CD14-positive monocyte (primary cell): ENCODE results near the gene SYNE2. TPM values are rescaled to one million over a fixed set of nuclear protein-coding genes. Genes with fewer than 3 reads are reported as not detected.

ENCODE experiments used
- DNase-seq, 3 donors: peaks; one replicate each; pipeline ENCODE4 v3.0.0-alpha.2; 2011 to 2022
- H2AFZ ChIP-seq: 2 replicates; pipeline ENCODE4 v1.6.0; 2012; ENCODE audit warnings: mild to moderate bottlenecking, low read depth, low read length, inconsistent platforms; ENCODE audit not compliant: insufficient read depth, poor library complexity, severe bottlenecking
- H3K27ac ChIP-seq, 2 donors: 1 replicate in 1 of 2; 2 replicates in 1 of 2; pipeline ENCODE4 v1.5.1; 2012 to 2013; ENCODE audit warnings: low read length in 2 of 2, control low read depth in 1 of 2, inconsistent platforms in 1 of 2, low read depth in 1 of 2, mild to moderate bottlenecking in 1 of 2
- H3K27me3 ChIP-seq, 2 donors: one replicate each; pipeline versions ENCODE4 v1.6.0 to v1.6.1; 2011 to 2013; ENCODE audit warnings: low read length in 2 of 2; ENCODE audit not compliant: control insufficient read depth in 2 of 2, insufficient read depth in 2 of 2
- H3K36me3 ChIP-seq, 2 donors: replicated peaks in 1 of 2; 1 replicate in 1 of 2; 2 replicates in 1 of 2; pipeline versions ENCODE4 v1.5.1 to v1.6.1; 2012 to 2013; ENCODE audit warnings: low read length in 2 of 2, control low read depth in 1 of 2, inconsistent platforms in 1 of 2, mild to moderate bottlenecking in 1 of 2; ENCODE audit not compliant: insufficient read depth in 2 of 2, control insufficient read depth in 1 of 2
- H3K4me1 ChIP-seq, 2 donors: 1 replicate in 1 of 2; 2 replicates in 1 of 2; pipeline versions ENCODE4 v1.5.1 to v1.6.1; 2012 to 2013; ENCODE audit warnings: low read length in 2 of 2, control low read depth in 1 of 2, inconsistent platforms in 1 of 2, mild to moderate bottlenecking in 1 of 2, moderate library complexity in 1 of 2; ENCODE audit not compliant: insufficient read depth in 2 of 2, control insufficient read depth in 1 of 2
- H3K4me2 ChIP-seq: replicated peaks from 2 replicates; pipeline ENCODE3; 2012; ENCODE audit warnings: low read length, moderate library complexity, mild to moderate bottlenecking; ENCODE audit not compliant: poor library complexity, severe bottlenecking; ENCODE audit errors: extremely low read depth
- H3K4me3 ChIP-seq, 3 experiments: fragments of 200-600 bp in 1 of 3; sonication (generic) in 1 of 3; replicated peaks in 1 of 3; 1 replicate in 2 of 3; 2 replicates in 1 of 3; pipeline ENCODE4 v1.5.1; 2011 to 2013; ENCODE audit warnings: low read length in 3 of 3, mild to moderate bottlenecking in 3 of 3, control low read depth in 2 of 3, low read depth in 2 of 3, inconsistent platforms in 1 of 3, moderate library complexity in 1 of 3
- H3K79me2 ChIP-seq: 2 replicates; pipeline ENCODE4 v1.6.0; 2012; ENCODE audit warnings: mild to moderate bottlenecking, control low read depth, inconsistent platforms, low read length, moderate library complexity; ENCODE audit not compliant: insufficient read depth
- H3K9ac ChIP-seq: 2 replicates; pipeline ENCODE4 v1.6.0; 2017; ENCODE audit warnings: low read length, mild to moderate bottlenecking; ENCODE audit not compliant: insufficient read depth, poor library complexity, severe bottlenecking
- H3K9me3 ChIP-seq, 2 donors: replicated peaks in 1 of 2; 1 replicate in 1 of 2; 2 replicates in 1 of 2; pipeline versions ENCODE4 v1.5.1 to v1.6.1; 2012 to 2013; ENCODE audit warnings: low read length in 2 of 2, control low read depth in 1 of 2; ENCODE audit not compliant: control insufficient read depth in 1 of 2, insufficient read depth in 1 of 2
- H4K20me1 ChIP-seq: 2 replicates; pipeline ENCODE4 v1.6.0; 2012; ENCODE audit warnings: mild to moderate bottlenecking, low read length, control low read depth, moderate library complexity; ENCODE audit not compliant: insufficient read depth
- H3K27ac Mint-ChIP-seq, 7 donors: one replicate each; pipeline ENCODE4 v1.8.0; 2020; ENCODE audit warnings: mild to moderate bottlenecking in 7 of 7, mixed read lengths in 7 of 7, moderate library complexity in 6 of 7, inconsistent platforms in 2 of 7
- H3K27me3 Mint-ChIP-seq, 3 donors: one replicate each; pipeline ENCODE4 v1.8.0; 2021 to 2022; ENCODE audit warnings: low read depth in 3 of 3, mild to moderate bottlenecking in 3 of 3, mixed read lengths in 3 of 3, moderate library complexity in 3 of 3, inconsistent platforms in 1 of 3
- H3K36me3 Mint-ChIP-seq, 2 donors: one replicate each; pipeline ENCODE4 v1.8.0; 2020; ENCODE audit warnings: mixed read lengths in 2 of 2, inconsistent platforms in 1 of 2, mild to moderate bottlenecking in 1 of 2
- H3K4me1 Mint-ChIP-seq: one replicate; pipeline ENCODE4 v1.8.0; 2020; ENCODE audit warnings: mild to moderate bottlenecking, mixed read lengths
- H3K4me3 Mint-ChIP-seq, 2 donors: one replicate each; pipeline ENCODE4 v1.8.0; 2020; ENCODE audit warnings: mild to moderate bottlenecking in 2 of 2, mixed read lengths in 2 of 2, moderate library complexity in 1 of 2
- H3K9me3 Mint-ChIP-seq, 7 donors: one replicate each; pipeline ENCODE4 v1.8.0; 2020 to 2022; ENCODE audit warnings: mixed read lengths in 7 of 7, mild to moderate bottlenecking in 6 of 7, moderate library complexity in 6 of 7, inconsistent platforms in 2 of 7
- CTCF ChIP-seq: fragments of 200-600 bp; IDR thresholded peaks from one replicate; pipeline ENCODE4 v1.8.0; 2022; ENCODE audit warnings: antibody characterized with exemption, mild to moderate bottlenecking
- WGBS: methylation state at CpG from one replicate; pipeline ENCODE4 v1.1.5; 2013; ENCODE audit warnings: missing lambda C conversion rate; ENCODE audit not compliant: insufficient coverage; 5-methylcytosine and 5-hydroxymethylcytosine counted together
- intact Hi-C, 2 donors: fragments of 100-400 bp; cut with micrococcal nuclease; formaldehyde crosslinking; loops; one replicate each; pipeline versions ENCODE4 v1.15.0 to v1.15.1; 2023
- polyA plus RNA-seq, 3 donors: library from polyadenylated mRNA; depleted of rRNA in 1 of 3; unstranded in 2 of 3; stranded (reverse) in 1 of 3; fragments of 300-500 nt in 2 of 3; fragments of >200 nt in 1 of 3; fragmentation: Illumina TruSeq in 2 of 3; gene quantifications; 1 replicate in 2 of 3; 2 replicates in 1 of 3; pipeline ENCODE4 v1.2.3, GENCODE V29; 2012 to 2021

The SYNE2 gene
- polyA plus RNA-seq, 3 donors, result 0.06 to 0.46 (median 0.44) TPM

GRCh38 chr14:64215978-64216377, 363.2 kb downstream of the SYNE2 start:
- Histone ChIP-seq H3K9ac (no peak overlapping the region), H3K4me1 (peaks cover 0 to 6% of the 10 kb centered on the region in 2 donors), H3K9me3 (no peaks in the 10 kb centered on the region), H4K20me1 (no peaks in the 10 kb centered on the region), H3K36me3 (no peaks in the 10 kb centered on the region), H2AFZ (no peak overlapping the region), H3K4me2 (no peak overlapping the region), H3K27ac (no peak overlapping the region), H3K4me3 (no peak overlapping the region), H3K27me3 (no peaks in the 10 kb centered on the region), H3K79me2 (no peaks in the 10 kb centered on the region)
- no peak for DNase-seq
- no peak for TF ChIP-seq CTCF
- H3K4me1 Mint-ChIP-seq, result peaks cover 6% of the 10 kb centered on the region
- H3K36me3 Mint-ChIP-seq, result no peaks in the 10 kb centered on the region
- WGBS, result 96% methylated on average over 9 of the region's 13 CpGs
- intact Hi-C loops, result no loop called here
- H3K27ac Mint-ChIP-seq, result no peak overlapping the region
- no peaks in the 10 kb centered on the region for H3K9me3 Mint-ChIP-seq
- H3K4me3 Mint-ChIP-seq, result no peak overlapping the region
- H3K27me3 Mint-ChIP-seq, result peaks cover 5 to 6% (median 5%) of the 10 kb centered on the region in 3 donors

- Histone ChIP-seq H3K36me3 (no peaks in the 10 kb centered on the region), H3K4me3 (no peak overlapping the region), H2AFZ (no peak overlapping the region), H3K27ac (no peak overlapping the region), H3K4me1 (peaks cover 0 to 6% of the 10 kb centered on the region in 2 donors), H3K9ac (no peak overlapping the region), H4K20me1 (no peaks in the 10 kb centered on the region), H3K27me3 (no peaks in the 10 kb centered on the region), H3K79me2 (no peaks in the 10 kb centered on the region), H3K9me3 (no peaks in the 10 kb centered on the region), H3K4me2 (no peak overlapping the region)
- 67% methylated on average over 2 of the region's 4 CpGs for WGBS
- intact Hi-C loops, result no loop called here
- Mint-ChIP-seq H3K36me3 (no peaks in the 10 kb centered on the region), H3K27me3 (peaks cover 9 to 13% (median 9%) of the 10 kb centered on the region in 3 donors), H3K4me1 (peaks cover 14% of the 10 kb centered on the region), H3K4me3 (no peak overlapping the region), H3K9me3 (no peaks in the 10 kb centered on the region), H3K27ac (no peak overlapping the region)
- TF ChIP-seq CTCF, result no peak
- DNase-seq, result no peak
Observed at GRCh38 chr14:64217308-64217707, 364.5 kb downstream of the SYNE2 start.
